ENCODE results near the gene CCND2.

Gene CCND2

GRCh38 chr12:4276524-4277204, 3.1 kb downstream of the CCND2 start:
- no peaks in the 10 kb centered on the region for H3K27me3 ChIP-seq (ENCODE audit: control insufficient read depth in 3 of 3, insufficient read depth in 3 of 3, low read depth in 1 of 3, low read length in 3 of 3)
- H3K27ac ChIP-seq (replicated peaks; ENCODE audit: low read length): no peak overlapping the region
- H2AFZ ChIP-seq (ENCODE audit: low read length): no peak overlapping the region
- no peak overlapping the region for H3K9ac ChIP-seq (ENCODE audit: low read depth, low read length, poor library complexity)
- no peak overlapping the region for H2BK120ac ChIP-seq (ENCODE audit: low read depth, low read length)
- no CpG with 5 or more reads among the region's 10 CpGs for WGBS, 2 donors (ENCODE audit: extremely low coverage in 2 of 2, insufficient read length in 2 of 2, insufficient replicate concordance in 1 of 2)
- peaks cover 39 to 62% of the 10 kb centered on the region in 2 donors for H3K36me3 ChIP-seq (replicated peaks in 1 of 2; ENCODE audit: control insufficient read depth in 2 of 2, insufficient read depth in 2 of 2, low read length in 2 of 2)
- no peak overlapping the region for H3K4me2 ChIP-seq (ENCODE audit: insufficient read depth, low read length, poor library complexity, severe bottlenecking)
- peaks cover 42 to 61% of the 10 kb centered on the region in 2 donors for H3K4me1 ChIP-seq (ENCODE audit: control insufficient read depth in 2 of 2, insufficient read depth in 1 of 2, low read depth in 1 of 2, low read length in 2 of 2)
- H3K14ac ChIP-seq (ENCODE audit: low read length): no peak overlapping the region
- no peak overlapping the region for H3K18ac ChIP-seq (ENCODE audit: low read length)
- no peak overlapping the region for H2BK15ac ChIP-seq (ENCODE audit: low read length)
- H2BK12ac ChIP-seq (ENCODE audit: low read length): no peak overlapping the region
- H3K4ac ChIP-seq (ENCODE audit: low read length): no peak overlapping the region
- peak overlapping the region in 1 of 2 donors; percentile 82 for H3K4me3 ChIP-seq (ENCODE audit: low read length in 2 of 2)
- H2AK5ac ChIP-seq (ENCODE audit: low read depth, low read length): no peak overlapping the region
- no peak overlapping the region for H4K8ac ChIP-seq (ENCODE audit: low read depth, low read length)
- H4K91ac ChIP-seq (ENCODE audit: low read depth, low read length, poor library complexity): no peak overlapping the region
- H3K9me3 ChIP-seq (replicated peaks in 1 of 2; ENCODE audit: control insufficient read depth in 2 of 2, insufficient read depth in 1 of 2, low read depth in 1 of 2, low read length in 2 of 2): no peaks in the 10 kb centered on the region
- peaks cover 17% of the 10 kb centered on the region for H3K79me1 ChIP-seq (ENCODE audit: low read depth, low read length)
- H2BK5ac ChIP-seq (ENCODE audit: low read length): no peak overlapping the region
- H3K23ac ChIP-seq (ENCODE audit: low read depth, low read length, poor library complexity): no peak overlapping the region
- peak; percentile 97 for DNase-seq (ENCODE audit: low spot score)

- no peak overlapping the region for H3K18ac ChIP-seq (ENCODE audit: low read length)
- peaks cover 17% of the 10 kb centered on the region for H3K79me1 ChIP-seq (ENCODE audit: low read depth, low read length)
- H3K27me3 ChIP-seq (ENCODE audit: control insufficient read depth in 3 of 3, insufficient read depth in 3 of 3, low read depth in 1 of 3, low read length in 3 of 3): no peaks in the 10 kb centered on the region
- no peak overlapping the region for H2AK5ac ChIP-seq (ENCODE audit: low read depth, low read length)
- no peak overlapping the region for H2AFZ ChIP-seq (ENCODE audit: low read length)
- peak overlapping the region in 1 of 2 donors; percentile 82 for H3K4me3 ChIP-seq (ENCODE audit: low read length in 2 of 2)
- no peak overlapping the region for H3K4me2 ChIP-seq (ENCODE audit: insufficient read depth, low read length, poor library complexity, severe bottlenecking)
- no peak overlapping the region for H3K27ac ChIP-seq (replicated peaks; ENCODE audit: low read length)
- no peak overlapping the region for H3K9ac ChIP-seq (ENCODE audit: low read depth, low read length, poor library complexity)
- H3K4ac ChIP-seq (ENCODE audit: low read length): no peak overlapping the region
- no peaks in the 10 kb centered on the region for H3K9me3 ChIP-seq (replicated peaks in 1 of 2; ENCODE audit: control insufficient read depth in 2 of 2, insufficient read depth in 1 of 2, low read depth in 1 of 2, low read length in 2 of 2)
- H2BK120ac ChIP-seq (ENCODE audit: low read depth, low read length): no peak overlapping the region
- H2BK5ac ChIP-seq (ENCODE audit: low read length): no peak overlapping the region
- no peak overlapping the region for H3K14ac ChIP-seq (ENCODE audit: low read length)
- no peak overlapping the region for H4K91ac ChIP-seq (ENCODE audit: low read depth, low read length, poor library complexity)
- no peak overlapping the region for H3K23ac ChIP-seq (ENCODE audit: low read depth, low read length, poor library complexity)
- no peak overlapping the region for H4K8ac ChIP-seq (ENCODE audit: low read depth, low read length)
- no peak for DNase-seq (ENCODE audit: low spot score)
- WGBS, 2 donors (ENCODE audit: extremely low coverage in 2 of 2, insufficient read length in 2 of 2, insufficient replicate concordance in 1 of 2): no CpG with 5 or more reads among the region's 6 CpGs
- peaks cover 42 to 67% of the 10 kb centered on the region in 2 donors for H3K36me3 ChIP-seq (replicated peaks in 1 of 2; ENCODE audit: control insufficient read depth in 2 of 2, insufficient read depth in 2 of 2, low read length in 2 of 2)
- no peak overlapping the region for H2BK15ac ChIP-seq (ENCODE audit: low read length)
- no peak overlapping the region for H2BK12ac ChIP-seq (ENCODE audit: low read length)
- peaks cover 42 to 61% of the 10 kb centered on the region in 2 donors for H3K4me1 ChIP-seq (ENCODE audit: control insufficient read depth in 2 of 2, insufficient read depth in 1 of 2, low read depth in 1 of 2, low read length in 2 of 2)
Observed at GRCh38 chr12:4277205-4277543, 3.6 kb downstream of the CCND2 start.

- Histone ChIP-seq H3K4me1 (ENCODE audit: control insufficient read depth in 2 of 2, insufficient read depth in 1 of 2, low read depth in 1 of 2, low read length in 2 of 2) (peaks cover 37 to 54% of the 10 kb centered on the region in 2 donors), H3K9me3 (replicated peaks in 1 of 2; ENCODE audit: control insufficient read depth in 2 of 2, insufficient read depth in 1 of 2, low read depth in 1 of 2, low read length in 2 of 2) (no peaks in the 10 kb centered on the region), H2BK12ac (ENCODE audit: low read length) (no peak overlapping the region), H3K36me3 (replicated peaks in 1 of 2; ENCODE audit: control insufficient read depth in 2 of 2, insufficient read depth in 2 of 2, low read length in 2 of 2) (peaks cover 47 to 74% of the 10 kb centered on the region in 2 donors), H2AFZ (ENCODE audit: low read length) (no peak overlapping the region), H3K4me3 (ENCODE audit: low read length in 2 of 2) (no peak overlapping the region), H4K91ac (ENCODE audit: low read depth, low read length, poor library complexity) (no peak overlapping the region), H3K9ac (ENCODE audit: low read depth, low read length, poor library complexity) (no peak overlapping the region), H2BK15ac (ENCODE audit: low read length) (no peak overlapping the region), H3K23ac (ENCODE audit: low read depth, low read length, poor library complexity) (no peak overlapping the region), H3K79me1 (ENCODE audit: low read depth, low read length) (peaks cover 20% of the 10 kb centered on the region), H3K4me2 (ENCODE audit: insufficient read depth, low read length, poor library complexity, severe bottlenecking) (no peak overlapping the region), H3K18ac (ENCODE audit: low read length) (no peak overlapping the region), H3K27me3 (ENCODE audit: control insufficient read depth in 3 of 3, insufficient read depth in 3 of 3, low read depth in 1 of 3, low read length in 3 of 3) (no peaks in the 10 kb centered on the region), H2AK5ac (ENCODE audit: low read depth, low read length) (no peak overlapping the region), H3K27ac (replicated peaks; ENCODE audit: low read length) (no peak overlapping the region), H2BK120ac (ENCODE audit: low read depth, low read length) (no peak overlapping the region), H3K4ac (ENCODE audit: low read length) (no peak overlapping the region), H4K8ac (ENCODE audit: low read depth, low read length) (no peak overlapping the region), H3K14ac (ENCODE audit: low read length) (no peak overlapping the region), H2BK5ac (ENCODE audit: low read length) (no peak overlapping the region)
- no CpG with 5 or more reads among the region's 3 CpGs for WGBS, 2 donors (ENCODE audit: extremely low coverage in 2 of 2, insufficient read length in 2 of 2, insufficient replicate concordance in 1 of 2)
- no peak for DNase-seq (ENCODE audit: low spot score)
Observed at GRCh38 chr12:4277857-4278256, 4.3 kb downstream of the CCND2 start.

- Histone ChIP-seq H2BK12ac (ENCODE audit: low read length) (no peak overlapping the region), H2BK15ac (ENCODE audit: low read length) (no peak overlapping the region), H3K4me1 (ENCODE audit: control insufficient read depth in 2 of 2, insufficient read depth in 1 of 2, low read depth in 1 of 2, low read length in 2 of 2) (peaks cover 37 to 49% of the 10 kb centered on the region in 2 donors), H3K4me3 (ENCODE audit: low read length in 2 of 2) (no peak overlapping the region), H3K27me3 (ENCODE audit: control insufficient read depth in 3 of 3, insufficient read depth in 3 of 3, low read depth in 1 of 3, low read length in 3 of 3) (no peaks in the 10 kb centered on the region), H3K9ac (ENCODE audit: low read depth, low read length, poor library complexity) (no peak overlapping the region), H3K23ac (ENCODE audit: low read depth, low read length, poor library complexity) (no peak overlapping the region), H3K18ac (ENCODE audit: low read length) (no peak overlapping the region), H2BK120ac (ENCODE audit: low read depth, low read length) (no peak overlapping the region), H3K36me3 (replicated peaks in 1 of 2; ENCODE audit: control insufficient read depth in 2 of 2, insufficient read depth in 2 of 2, low read length in 2 of 2) (peaks cover 53 to 81% of the 10 kb centered on the region in 2 donors), H3K9me3 (replicated peaks in 1 of 2; ENCODE audit: control insufficient read depth in 2 of 2, insufficient read depth in 1 of 2, low read depth in 1 of 2, low read length in 2 of 2) (no peaks in the 10 kb centered on the region), H3K27ac (replicated peaks; ENCODE audit: low read length) (no peak overlapping the region), H4K8ac (ENCODE audit: low read depth, low read length) (no peak overlapping the region), H3K4ac (ENCODE audit: low read length) (no peak overlapping the region), H2AFZ (ENCODE audit: low read length) (no peak overlapping the region), H2BK5ac (ENCODE audit: low read length) (no peak overlapping the region), H3K4me2 (ENCODE audit: insufficient read depth, low read length, poor library complexity, severe bottlenecking) (no peak overlapping the region), H3K14ac (ENCODE audit: low read length) (no peak overlapping the region), H2AK5ac (ENCODE audit: low read depth, low read length) (no peak overlapping the region), H3K79me1 (ENCODE audit: low read depth, low read length) (peaks cover 20% of the 10 kb centered on the region), H4K91ac (ENCODE audit: low read depth, low read length, poor library complexity) (no peak overlapping the region)
- no peak for DNase-seq (ENCODE audit: low spot score)
- WGBS, 2 donors (ENCODE audit: extremely low coverage in 2 of 2, insufficient read length in 2 of 2, insufficient replicate concordance in 1 of 2): no CpG with 5 or more reads among the region's 15 CpGs
Observed at GRCh38 chr12:4278329-4279197, 5.0 kb downstream of the CCND2 start.
